ENCODE data around the gene JUP. TPM values are rescaled to one million over a fixed set of nuclear protein-coding genes. Genes with fewer than 3 reads are reported as not detected.

JUP gene
- total RNA-seq, 2 experiments from 2014 or later: 1.5 to 1.8 TPM

DNA sequence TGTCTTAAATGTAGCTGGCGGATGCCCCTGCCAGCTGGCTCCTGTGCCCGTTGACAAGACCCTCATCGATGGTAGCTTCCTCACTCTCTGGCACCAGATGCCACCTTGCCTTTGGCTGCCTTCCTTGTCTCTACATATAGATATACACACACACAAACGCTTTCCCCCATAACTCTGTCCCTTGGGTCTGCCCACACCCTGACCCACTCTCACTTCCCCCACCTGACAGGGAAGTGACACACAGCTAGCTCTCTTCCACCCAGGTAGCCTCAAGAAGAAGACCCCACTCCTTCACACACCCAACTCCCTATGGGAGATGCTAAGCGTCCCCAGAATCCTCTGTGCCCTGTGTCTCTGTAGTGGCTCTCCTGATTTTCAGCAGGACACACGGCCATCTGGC is 25.6 kb downstream of the JUP start:
- H3K27ac Mint-ChIP-seq: no peak overlapping the region
- no peaks in the 10 kb centered on the region for H3K9me3 Mint-ChIP-seq
- CTCF ChIA-PET: interaction anchor here (0.9 kb wide), 2 partner anchors 25 to 41 kb away, joined by 3 to 4 read pairs; no protein-coding TSS in a partner anchor
- no peaks in the 10 kb centered on the region for H3K27me3 Mint-ChIP-seq
- H3K36me3 Mint-ChIP-seq (ENCODE audit: low read depth): no peaks in the 10 kb centered on the region
- intact Hi-C loops (cut with micrococcal nuclease): no loop called here
- H3K4me1 Mint-ChIP-seq (ENCODE audit: low read depth): no peaks in the 10 kb centered on the region
- TF ChIP-seq, protein P1, sequence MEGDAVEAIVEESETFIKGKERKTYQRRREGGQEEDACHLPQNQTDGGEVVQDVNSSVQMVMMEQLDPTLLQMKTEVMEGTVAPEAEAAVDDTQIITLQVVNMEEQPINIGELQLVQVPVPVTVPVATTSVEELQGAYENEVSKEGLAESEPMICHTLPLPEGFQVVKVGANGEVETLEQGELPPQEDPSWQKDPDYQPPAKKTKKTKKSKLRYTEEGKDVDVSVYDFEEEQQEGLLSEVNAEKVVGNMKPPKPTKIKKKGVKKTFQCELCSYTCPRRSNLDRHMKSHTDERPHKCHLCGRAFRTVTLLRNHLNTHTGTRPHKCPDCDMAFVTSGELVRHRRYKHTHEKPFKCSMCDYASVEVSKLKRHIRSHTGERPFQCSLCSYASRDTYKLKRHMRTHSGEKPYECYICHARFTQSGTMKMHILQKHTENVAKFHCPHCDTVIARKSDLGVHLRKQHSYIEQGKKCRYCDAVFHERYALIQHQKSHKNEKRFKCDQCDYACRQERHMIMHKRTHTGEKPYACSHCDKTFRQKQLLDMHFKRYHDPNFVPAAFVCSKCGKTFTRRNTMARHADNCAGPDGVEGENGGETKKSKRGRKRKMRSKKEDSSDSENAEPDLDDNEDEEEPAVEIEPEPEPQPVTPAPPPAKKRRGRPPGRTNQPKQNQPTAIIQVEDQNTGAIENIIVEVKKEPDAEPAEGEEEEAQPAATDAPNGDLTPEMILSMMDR (IDR thresholded peaks at IDR 0.05): no peak
- no peak overlapping the region for H3K4me3 Mint-ChIP-seq
- DNase-seq (no peak), ATAC-seq (no peak)
- POLR2A ChIA-PET: interaction anchor here (0.7 kb wide), 1 partner anchor 41 kb away, joined by 3 read pairs; no protein-coding TSS in a partner anchor

DNA sequence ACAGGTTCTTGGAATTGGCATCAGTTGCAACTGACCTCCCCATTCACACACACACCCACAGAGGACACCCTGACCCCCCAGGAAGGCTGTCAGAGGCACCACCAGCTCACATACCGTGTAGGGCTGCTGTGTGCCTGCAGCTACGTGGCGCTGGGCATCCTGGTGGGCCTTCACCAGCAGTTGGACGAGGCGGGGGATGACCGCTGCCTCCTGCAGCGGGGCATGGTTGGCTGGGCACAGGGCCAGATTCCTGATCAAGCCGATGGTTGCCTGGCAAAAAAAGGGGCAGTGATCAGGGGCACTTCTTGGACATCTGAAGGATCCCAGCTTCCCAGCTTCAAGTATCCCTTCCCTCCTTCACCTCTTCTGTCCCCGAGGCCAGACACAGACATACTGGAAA is 27.9 kb downstream of the JUP start:
- no peak overlapping the region for H3K27ac Mint-ChIP-seq
- no peaks in the 10 kb centered on the region for H3K9me3 Mint-ChIP-seq
- H3K4me1 Mint-ChIP-seq (ENCODE audit: low read depth): no peaks in the 10 kb centered on the region
- ChIA-PET CTCF (no interaction called here), POLR2A (interaction anchor here (1.1 kb wide), 1 partner anchor 69 kb away, joined by 3 read pairs; no protein-coding TSS in a partner anchor)
- no peak overlapping the region for H3K4me3 Mint-ChIP-seq
- no peaks in the 10 kb centered on the region for H3K27me3 Mint-ChIP-seq
- TF ChIP-seq, protein P1 (IDR thresholded peaks at IDR 0.05): no peak
- H3K36me3 Mint-ChIP-seq (ENCODE audit: low read depth): no peaks in the 10 kb centered on the region
- intact Hi-C loops (cut with micrococcal nuclease): no loop called here
- no peak for DNase-seq
- ATAC-seq: no peak

DNA sequence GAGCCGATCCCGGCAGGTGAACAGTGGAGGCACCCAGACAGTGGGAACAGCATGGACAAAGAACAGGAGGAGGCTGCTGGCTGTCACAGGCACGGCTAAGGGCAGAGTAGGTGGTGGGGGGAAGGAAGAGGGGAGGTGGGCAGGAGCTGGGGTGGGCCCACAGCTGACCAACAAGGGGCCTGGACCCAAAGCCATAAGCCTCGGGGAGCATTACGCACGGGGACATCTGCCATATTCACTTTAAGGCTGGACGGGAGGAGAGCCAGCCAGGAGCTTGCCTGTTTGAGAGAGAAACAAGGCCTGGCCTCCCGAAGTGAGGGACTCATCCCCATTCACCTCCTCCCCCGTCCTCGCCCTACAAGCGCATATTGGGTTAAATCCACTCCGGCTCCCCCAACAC is 32.4 kb downstream of the JUP start:
- Mint-ChIP-seq H3K4me1 (ENCODE audit: low read depth) (no peaks in the 10 kb centered on the region), H3K4me3 (no peak overlapping the region), H3K36me3 (ENCODE audit: low read depth) (no peaks in the 10 kb centered on the region), H3K27me3 (no peaks in the 10 kb centered on the region), H3K9me3 (no peaks in the 10 kb centered on the region), H3K27ac (no peak overlapping the region)
- intact Hi-C loops (cut with micrococcal nuclease): no loop called here
- CTCF ChIA-PET: no interaction called here
- DNase-seq (no peak), ATAC-seq (no peak)
- POLR2A ChIA-PET: interaction anchor here (0.8 kb wide), 1 partner anchor 100 kb away, joined by 3 read pairs; no protein-coding TSS in a partner anchor
- TF ChIP-seq, protein P1 (IDR thresholded peaks at IDR 0.05): no peak

DNA sequence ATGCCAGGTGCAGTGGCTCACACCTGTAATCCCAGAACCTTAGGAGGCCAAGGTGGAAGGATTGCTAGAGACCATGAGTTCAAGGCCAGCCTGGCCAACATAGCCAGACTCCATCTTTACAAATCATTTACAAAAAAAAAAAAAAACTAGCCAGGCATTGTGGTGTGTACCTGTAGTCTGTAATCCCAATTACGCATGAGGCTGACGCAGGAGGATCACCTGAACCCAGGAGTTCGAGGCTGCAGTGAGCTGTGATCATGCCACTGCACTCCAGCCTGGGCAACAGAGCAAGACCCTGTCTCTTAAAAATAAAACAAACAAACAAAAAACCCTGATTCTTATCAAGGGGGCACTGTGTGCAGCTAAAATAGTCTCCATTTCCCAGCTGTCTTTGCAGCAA is 35.2 kb downstream of the JUP start:
- TF ChIP-seq, protein P1 (IDR thresholded peaks at IDR 0.05): no peak
- no peak for DNase-seq
- no peaks in the 10 kb centered on the region for H3K27me3 Mint-ChIP-seq
- H3K4me1 Mint-ChIP-seq (ENCODE audit: low read depth): no peaks in the 10 kb centered on the region
- no peak for ATAC-seq
- H3K9me3 Mint-ChIP-seq: no peaks in the 10 kb centered on the region
- ChIA-PET CTCF (interaction anchor here (0.8 to 1.5 kb wide), 2 partner anchors 13 to 55 kb away, joined by 3 read pairs; no protein-coding TSS in a partner anchor), POLR2A (no interaction called here)
- no peaks in the 10 kb centered on the region for H3K36me3 Mint-ChIP-seq (ENCODE audit: low read depth)
- H3K4me3 Mint-ChIP-seq: no peak overlapping the region
- intact Hi-C loops (cut with micrococcal nuclease): no loop called here
- H3K27ac Mint-ChIP-seq: no peak overlapping the region

DNA sequence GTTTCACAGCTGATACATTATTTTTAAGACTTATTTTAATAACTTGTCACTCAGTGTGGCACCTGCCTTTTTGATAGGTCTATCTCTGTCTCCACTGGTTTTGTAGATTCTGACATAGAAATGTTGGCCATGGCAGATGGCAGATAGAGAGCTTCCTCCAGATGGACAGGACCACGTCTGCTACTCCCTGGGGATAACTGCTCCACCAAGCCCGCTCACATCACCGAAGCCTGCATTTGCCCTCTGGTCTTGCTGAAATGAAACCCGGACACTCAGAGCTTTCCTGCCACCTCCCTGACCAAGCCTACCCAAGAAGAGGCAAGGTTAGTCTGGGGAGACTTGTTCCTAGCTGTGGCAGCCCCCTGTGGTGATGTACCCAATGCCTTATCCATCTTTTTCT is 35.6 kb downstream of the JUP start:
- no peaks in the 10 kb centered on the region for H3K9me3 Mint-ChIP-seq
- no peaks in the 10 kb centered on the region for H3K36me3 Mint-ChIP-seq (ENCODE audit: low read depth)
- no peak overlapping the region for H3K4me3 Mint-ChIP-seq
- H3K27ac Mint-ChIP-seq: no peak overlapping the region
- ChIA-PET POLR2A (no interaction called here), CTCF (interaction anchor here (0.8 to 1.5 kb wide), 2 partner anchors 13 to 55 kb away, joined by 3 read pairs; no protein-coding TSS in a partner anchor)
- no peaks in the 10 kb centered on the region for H3K4me1 Mint-ChIP-seq (ENCODE audit: low read depth)
- intact Hi-C loops (cut with micrococcal nuclease): no loop called here
- DNase-seq (no peak), ATAC-seq (no peak)
- TF ChIP-seq, protein P1 (IDR thresholded peaks at IDR 0.05): no peak
- no peaks in the 10 kb centered on the region for H3K27me3 Mint-ChIP-seq
